WTC11 (cell line): ENCODE data around the gene MCM10. TPM values are rescaled to one million over a fixed set of nuclear protein-coding genes. Genes with fewer than 3 reads are reported as not detected.

Experiments used
- ATAC-seq: fragments of 200-7000 bp; cut with Tn5 transposase; 2 replicates; pipeline ENCODE4 v1.10.0; 2021; ENCODE audit warnings: mild to moderate bottlenecking, moderate library complexity
- CTCF ChIA-PET: fragments of 300-600 bp; sonication (Branson Sonifier 250); formaldehyde crosslinking; loops from one replicate; lab custom pipeline; 2021; ENCODE audit warnings: antibody characterized with exemption; lab: Charles Lee
- POLR2A ChIA-PET: fragments of 350-600 bp; sonication (Branson Sonifier 250); formaldehyde crosslinking; loops from one replicate; lab custom pipeline; 2021; ENCODE audit warnings: antibody characterized with exemption; lab: Charles Lee
- DNase-seq: peaks from one replicate; pipeline ENCODE4 v3.0.0; 2021; ENCODE audit warnings: low spot score
- H3K27ac Mint-ChIP-seq: 2 replicates; pipeline ENCODE4 v1.8.0; 2021; ENCODE audit warnings: mixed read lengths
- H3K27me3 Mint-ChIP-seq: 2 replicates; pipeline ENCODE4 v1.8.0; 2021; ENCODE audit warnings: low read depth, mild to moderate bottlenecking, moderate library complexity, mixed read lengths
- H3K36me3 Mint-ChIP-seq: 2 replicates; pipeline ENCODE4 v1.8.0; 2021; ENCODE audit warnings: mixed read lengths
- H3K4me1 Mint-ChIP-seq: 2 replicates; pipeline ENCODE4 v1.8.0; 2022; ENCODE audit warnings: mixed read lengths
- H3K4me3 Mint-ChIP-seq: 2 replicates; pipeline ENCODE4 v1.8.0; 2021; ENCODE audit warnings: mild to moderate bottlenecking, moderate library complexity, mixed read lengths
- H3K9me3 Mint-ChIP-seq: 2 replicates; pipeline ENCODE4 v1.8.0; 2021; ENCODE audit warnings: mixed read lengths
- CREM ChIP-seq: sonication (generic); formaldehyde crosslinking; IDR thresholded peaks from 2 replicates; pipeline ENCODE4 v1.8.1; 2022; ENCODE audit warnings: mild to moderate bottlenecking, missing genetic modification reagents, moderate library complexity
- ESRRA ChIP-seq: sonication (generic); formaldehyde crosslinking; IDR thresholded peaks from 2 replicates; pipeline ENCODE4 v1.8.1; 2022; ENCODE audit warnings: mild to moderate bottlenecking, missing genetic modification reagents, borderline replicate concordance
- FOXP1 ChIP-seq: sonication (generic); formaldehyde crosslinking; IDR thresholded peaks from 2 replicates; pipeline ENCODE4 v1.8.0; 2022; ENCODE audit warnings: missing genetic modification reagents, mild to moderate bottlenecking, moderate library complexity, borderline replicate concordance
- GABPB1 ChIP-seq: sonication (generic); formaldehyde crosslinking; IDR thresholded peaks from 2 replicates; pipeline ENCODE4 v1.8.1; 2023; ENCODE audit warnings: mild to moderate bottlenecking, missing genetic modification reagents
- JAZF1 ChIP-seq: fragments of 250-450 bp; sonication (Bioruptor Pico); IDR thresholded peaks from 2 replicates; pipeline ENCODE4 v1.9.0; 2021; ENCODE audit warnings: moderate library complexity, mild to moderate bottlenecking, inconsistent platforms
- KAT7 ChIP-seq: sonication (generic); formaldehyde crosslinking; IDR thresholded peaks from 2 replicates; pipeline ENCODE4 v1.8.1; 2023; ENCODE audit warnings: missing genetic modification reagents, mild to moderate bottlenecking, borderline replicate concordance
- MXD4 ChIP-seq: fragments of 250-450 bp; sonication (Bioruptor Pico); IDR thresholded peaks from 2 replicates; pipeline ENCODE4 v1.8.0; 2021; ENCODE audit warnings: mild to moderate bottlenecking, moderate library complexity, borderline replicate concordance
- NFATC4 ChIP-seq: fragments of 250-450 bp; sonication (Bioruptor Pico); IDR thresholded peaks from 2 replicates; pipeline ENCODE4 v1.9.0; 2021; ENCODE audit warnings: mild to moderate bottlenecking
- NFE2L1 ChIP-seq: sonication (generic); formaldehyde crosslinking; IDR thresholded peaks from 2 replicates; pipeline ENCODE4 v1.8.1; 2023; ENCODE audit warnings: missing genetic modification reagents
- NR2C2 ChIP-seq: sonication (generic); formaldehyde crosslinking; IDR thresholded peaks from 2 replicates; pipeline ENCODE4 v1.8.0; 2022; ENCODE audit warnings: mild to moderate bottlenecking, missing genetic modification reagents
- NR3C1 ChIP-seq: sonication (generic); formaldehyde crosslinking; conservative IDR thresholded peaks from 2 replicates; pipeline ENCODE4 v1.8.1; 2023; ENCODE audit warnings: low read depth, mild to moderate bottlenecking, missing genetic modification reagents
- PREB ChIP-seq: sonication (generic); formaldehyde crosslinking; IDR thresholded peaks from 2 replicates; pipeline ENCODE4 v1.8.1; 2022; ENCODE audit warnings: mild to moderate bottlenecking, missing genetic modification reagents, moderate library complexity, borderline replicate concordance
- SMAD3 ChIP-seq: sonication (generic); formaldehyde crosslinking; IDR thresholded peaks from 2 replicates; pipeline ENCODE4 v1.8.0; 2022; ENCODE audit warnings: missing genetic modification reagents, mild to moderate bottlenecking, borderline replicate concordance
- SP1 ChIP-seq: sonication (generic); formaldehyde crosslinking; conservative IDR thresholded peaks from 2 replicates; pipeline ENCODE4 v1.8.1; 2022; ENCODE audit warnings: missing genetic modification reagents
- TP53 ChIP-seq: sonication (generic); formaldehyde crosslinking; IDR thresholded peaks from 2 replicates; pipeline ENCODE4 v1.8.1; 2023; ENCODE audit warnings: mild to moderate bottlenecking, missing genetic modification reagents
- ZBTB21 ChIP-seq: sonication (generic); formaldehyde crosslinking; IDR thresholded peaks from 2 replicates; pipeline ENCODE4 v1.8.1; 2023; ENCODE audit warnings: mild to moderate bottlenecking, missing genetic modification reagents, borderline replicate concordance
- ZNF416 ChIP-seq: fragments of 250-450 bp; sonication (Bioruptor Pico); IDR thresholded peaks from 2 replicates; pipeline ENCODE4 v1.9.0; 2021; ENCODE audit warnings: mild to moderate bottlenecking, inconsistent platforms
- ZNF425 ChIP-seq: fragments of 250-450 bp; sonication (Bioruptor Pico); conservative IDR thresholded peaks from 2 replicates; pipeline ENCODE4 v1.9.0; 2021; ENCODE audit warnings: mild to moderate bottlenecking
- ZNF671 ChIP-seq: fragments of 250-450 bp; sonication (Bioruptor Pico); IDR thresholded peaks from 2 replicates; pipeline ENCODE4 v1.8.0; 2021; ENCODE audit warnings: mild to moderate bottlenecking
- total RNA-seq: library from RNA; stranded (reverse); gene quantifications from 3 replicates; pipeline ENCODE4 v1.2.3, GENCODE V29; 2021
- TF ChIP-seq, protein P1 (sequence below): fragments of 250-450 bp; sonication (Bioruptor Pico); IDR thresholded peaks from 2 replicates; pipeline ENCODE4 v1.9.0; 2021; ENCODE audit warnings: mild to moderate bottlenecking
- TF ChIP-seq, protein P2 (sequence below): sonication (generic); formaldehyde crosslinking; IDR thresholded peaks from 2 replicates; pipeline ENCODE4 v1.8.1; 2022; ENCODE audit warnings: low read depth, missing genetic modification reagents, borderline replicate concordance
- TF ChIP-seq, protein P3 (sequence below): sonication (generic); formaldehyde crosslinking; IDR thresholded peaks from 2 replicates; pipeline ENCODE4 v1.8.0; 2022; ENCODE audit warnings: mild to moderate bottlenecking, missing genetic modification reagents
- TF ChIP-seq, protein P4 (sequence below): sonication (generic); formaldehyde crosslinking; IDR thresholded peaks from 2 replicates; pipeline ENCODE4 v1.8.0; 2022; ENCODE audit warnings: mild to moderate bottlenecking, missing genetic modification reagents
- TF ChIP-seq, protein P5 (sequence below): fragments of 250-450 bp; sonication (Bioruptor Pico); IDR thresholded peaks from 2 replicates; pipeline ENCODE4 v1.8.0; 2021; ENCODE audit warnings: mild to moderate bottlenecking

MCM10 gene
- total RNA-seq, 1 experiment from 2014 or later, result 44.3 TPM

GRCh38 chr10:13236638-13237037 lies 75.3 kb downstream of the MCM10 start:
- CTCF ChIA-PET, result no interaction called here
- POLR2A ChIA-PET, result no interaction called here
- ATAC-seq (no peak), DNase-seq (no peak)
- TF ChIP-seq KAT7 (CRISPR knock-in tag), result no peak
- TF ChIP-seq ZBTB21, result no peak
- TF ChIP-seq TP53, result no peak
- TF ChIP-seq NR3C1, result no peak
- TF ChIP-seq SMAD3 (CRISPR knock-in tag), result no peak
- TF ChIP-seq MXD4 (CRISPR knock-in tag), result no peak
- TF ChIP-seq, protein P1, sequence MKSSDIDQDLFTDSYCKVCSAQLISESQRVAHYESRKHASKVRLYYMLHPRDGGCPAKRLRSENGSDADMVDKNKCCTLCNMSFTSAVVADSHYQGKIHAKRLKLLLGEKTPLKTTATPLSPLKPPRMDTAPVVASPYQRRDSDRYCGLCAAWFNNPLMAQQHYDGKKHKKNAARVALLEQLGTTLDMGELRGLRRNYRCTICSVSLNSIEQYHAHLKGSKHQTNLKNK, result no peak
- TF ChIP-seq, protein P2, sequence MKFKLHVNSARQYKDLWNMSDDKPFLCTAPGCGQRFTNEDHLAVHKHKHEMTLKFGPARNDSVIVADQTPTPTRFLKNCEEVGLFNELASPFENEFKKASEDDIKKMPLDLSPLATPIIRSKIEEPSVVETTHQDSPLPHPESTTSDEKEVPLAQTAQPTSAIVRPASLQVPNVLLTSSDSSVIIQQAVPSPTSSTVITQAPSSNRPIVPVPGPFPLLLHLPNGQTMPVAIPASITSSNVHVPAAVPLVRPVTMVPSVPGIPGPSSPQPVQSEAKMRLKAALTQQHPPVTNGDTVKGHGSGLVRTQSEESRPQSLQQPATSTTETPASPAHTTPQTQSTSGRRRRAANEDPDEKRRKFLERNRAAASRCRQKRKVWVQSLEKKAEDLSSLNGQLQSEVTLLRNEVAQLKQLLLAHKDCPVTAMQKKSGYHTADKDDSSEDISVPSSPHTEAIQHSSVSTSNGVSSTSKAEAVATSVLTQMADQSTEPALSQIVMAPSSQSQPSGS (CRISPR knock-in tag), result no peak
- TF ChIP-seq, protein P3, sequence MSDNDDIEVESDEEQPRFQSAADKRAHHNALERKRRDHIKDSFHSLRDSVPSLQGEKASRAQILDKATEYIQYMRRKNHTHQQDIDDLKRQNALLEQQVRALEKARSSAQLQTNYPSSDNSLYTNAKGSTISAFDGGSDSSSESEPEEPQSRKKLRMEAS, result no peak
- TF ChIP-seq ZNF671 (CRISPR knock-in tag), result no peak
- TF ChIP-seq GABPB1 (CRISPR knock-in tag), result no peak
- TF ChIP-seq SP1 (CRISPR knock-in tag), result no peak
- TF ChIP-seq NR2C2 (CRISPR knock-in tag), result no peak
- TF ChIP-seq CREM (CRISPR knock-in tag), result no peak
- Mint-ChIP-seq H3K27me3 (no peaks in the 10 kb centered on the region), H3K27ac (no peak overlapping the region), H3K9me3 (no peaks in the 10 kb centered on the region), H3K36me3 (no peaks in the 10 kb centered on the region), H3K4me1 (peaks cover 21% of the 10 kb centered on the region), H3K4me3 (no peak overlapping the region)

DNA sequence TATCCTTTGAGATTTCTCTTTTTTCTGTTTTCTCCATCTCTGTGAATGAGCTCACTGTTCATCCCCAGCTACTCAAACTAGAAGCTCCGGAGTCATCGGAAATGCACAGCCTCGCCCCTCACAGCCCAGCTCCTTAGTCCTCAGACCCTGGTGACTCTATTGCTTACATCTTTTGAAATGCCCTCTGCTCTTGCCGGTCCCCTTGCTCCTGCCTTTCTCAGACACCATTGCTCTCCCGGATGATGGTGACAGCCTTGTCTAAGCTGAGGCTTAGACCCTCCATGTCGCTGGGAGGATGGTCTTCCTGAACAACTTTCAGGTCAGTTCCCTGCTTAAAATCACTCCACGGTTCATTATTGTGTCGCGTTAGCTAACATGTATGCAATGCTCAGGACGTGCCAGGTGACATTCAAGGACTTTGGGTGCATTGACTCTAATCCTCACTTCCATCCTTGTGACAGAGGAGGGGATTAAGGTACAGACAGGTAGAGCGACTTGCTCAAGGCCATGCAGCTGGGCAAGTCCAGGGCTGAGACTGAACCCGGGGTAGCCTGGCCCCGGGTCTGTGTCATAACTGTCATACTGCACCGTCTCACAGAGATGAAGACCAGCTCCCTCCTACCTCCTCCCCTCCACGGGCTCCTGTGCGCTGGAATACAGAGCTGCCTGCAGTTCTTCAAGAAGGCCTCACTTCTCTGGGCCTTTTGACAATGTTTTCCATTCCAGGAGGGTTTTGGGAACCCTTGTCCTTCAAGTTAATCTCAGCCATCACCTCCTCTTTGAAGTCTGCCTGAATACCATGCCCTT lies 77.1 kb downstream of the MCM10 start:
- no peak for DNase-seq
- Mint-ChIP-seq H3K27me3 (no peaks in the 10 kb centered on the region), H3K4me3 (no peak overlapping the region), H3K9me3 (no peaks in the 10 kb centered on the region), H3K4me1 (peaks cover 12% of the 10 kb centered on the region), H3K36me3 (no peaks in the 10 kb centered on the region), H3K27ac (0 out of 2 replicates have a peak overlapping the region, but pooled peaks have one; percentile 26)
- ChIA-PET POLR2A (interaction anchor here (0.9 kb wide), 1 partner anchor 40 kb away, joined by 3 read pairs; no protein-coding TSS in a partner anchor), CTCF (interaction anchor here (1.0 to 1.2 kb wide), 3 partner anchors 17 to 77 kb away, joined by 3 to 4 read pairs (median 3); partner anchors contain the start of gene MCM10)
- no peak for ATAC-seq
- TF ChIP-seq ESRRA (CRISPR knock-in tag) (no peak), FOXP1 (no peak), ZNF416 (no peak), ZNF425 (CRISPR knock-in tag) (no peak), PREB (no peak), NFE2L1 (CRISPR knock-in tag) (no peak), NFATC4 (CRISPR knock-in tag) (no peak), JAZF1 (CRISPR knock-in tag) (no peak), SP1 (CRISPR knock-in tag) (no peak)
- TF ChIP-seq, protein P2 (CRISPR knock-in tag), result no peak
- TF ChIP-seq, protein P4, sequence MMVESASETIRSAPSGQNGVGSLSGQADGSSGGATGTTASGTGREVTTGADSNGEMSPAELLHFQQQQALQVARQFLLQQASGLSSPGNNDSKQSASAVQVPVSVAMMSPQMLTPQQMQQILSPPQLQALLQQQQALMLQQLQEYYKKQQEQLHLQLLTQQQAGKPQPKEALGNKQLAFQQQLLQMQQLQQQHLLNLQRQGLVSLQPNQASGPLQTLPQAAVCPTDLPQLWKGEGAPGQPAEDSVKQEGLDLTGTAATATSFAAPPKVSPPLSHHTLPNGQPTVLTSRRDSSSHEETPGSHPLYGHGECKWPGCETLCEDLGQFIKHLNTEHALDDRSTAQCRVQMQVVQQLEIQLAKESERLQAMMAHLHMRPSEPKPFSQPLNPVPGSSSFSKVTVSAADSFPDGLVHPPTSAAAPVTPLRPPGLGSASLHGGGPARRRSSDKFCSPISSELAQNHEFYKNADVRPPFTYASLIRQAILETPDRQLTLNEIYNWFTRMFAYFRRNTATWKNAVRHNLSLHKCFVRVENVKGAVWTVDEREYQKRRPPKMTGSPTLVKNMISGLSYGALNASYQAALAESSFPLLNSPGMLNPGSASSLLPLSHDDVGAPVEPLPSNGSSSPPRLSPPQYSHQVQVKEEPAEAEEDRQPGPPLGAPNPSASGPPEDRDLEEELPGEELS, result no peak
- TF ChIP-seq, protein P5, sequence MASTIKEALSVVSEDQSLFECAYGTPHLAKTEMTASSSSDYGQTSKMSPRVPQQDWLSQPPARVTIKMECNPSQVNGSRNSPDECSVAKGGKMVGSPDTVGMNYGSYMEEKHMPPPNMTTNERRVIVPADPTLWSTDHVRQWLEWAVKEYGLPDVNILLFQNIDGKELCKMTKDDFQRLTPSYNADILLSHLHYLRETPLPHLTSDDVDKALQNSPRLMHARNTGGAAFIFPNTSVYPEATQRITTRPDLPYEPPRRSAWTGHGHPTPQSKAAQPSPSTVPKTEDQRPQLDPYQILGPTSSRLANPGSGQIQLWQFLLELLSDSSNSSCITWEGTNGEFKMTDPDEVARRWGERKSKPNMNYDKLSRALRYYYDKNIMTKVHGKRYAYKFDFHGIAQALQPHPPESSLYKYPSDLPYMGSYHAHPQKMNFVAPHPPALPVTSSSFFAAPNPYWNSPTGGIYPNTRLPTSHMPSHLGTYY (CRISPR knock-in tag), result no peak
